HG03521 (cell line): ENCODE data around the gene SLCO3A1.

Experiments used
- ATAC-seq: cut with Tn5 transposase; IDR thresholded peaks from one replicate; pipeline ENCODE4 v1.9.1; 2021; ENCODE audit warnings: mild to moderate bottlenecking, moderate library complexity; ENCODE audit not compliant: unreplicated experiment

The SLCO3A1 gene

DNA sequence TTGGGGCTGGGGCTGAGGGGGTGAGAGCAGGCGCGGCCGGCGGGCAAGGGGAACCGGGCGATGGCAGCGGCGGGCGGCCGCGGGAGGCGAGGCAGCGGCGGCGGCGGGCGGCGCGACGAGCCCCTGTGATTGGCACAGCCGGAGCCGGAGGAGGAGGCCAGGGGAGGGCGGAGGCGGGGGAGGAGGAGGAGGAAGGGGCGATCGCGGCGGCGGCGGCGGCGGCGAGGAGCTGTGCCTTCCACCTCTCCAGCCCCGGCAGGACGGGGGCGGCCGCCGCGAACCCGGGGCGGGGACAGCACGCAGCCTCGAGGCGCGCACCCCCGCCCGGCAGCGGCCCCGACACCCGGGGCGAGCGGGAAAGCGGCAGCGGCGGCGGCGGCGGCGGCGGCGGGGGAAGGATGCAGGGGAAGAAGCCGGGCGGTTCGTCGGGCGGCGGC, at the start of gene SLCO3A1:
TSS of gene SLCO3A1 (plus strand) at position 198 of the 437 bp plus-strand sequence.
- peak; percentile 16 for ATAC-seq

DNA sequence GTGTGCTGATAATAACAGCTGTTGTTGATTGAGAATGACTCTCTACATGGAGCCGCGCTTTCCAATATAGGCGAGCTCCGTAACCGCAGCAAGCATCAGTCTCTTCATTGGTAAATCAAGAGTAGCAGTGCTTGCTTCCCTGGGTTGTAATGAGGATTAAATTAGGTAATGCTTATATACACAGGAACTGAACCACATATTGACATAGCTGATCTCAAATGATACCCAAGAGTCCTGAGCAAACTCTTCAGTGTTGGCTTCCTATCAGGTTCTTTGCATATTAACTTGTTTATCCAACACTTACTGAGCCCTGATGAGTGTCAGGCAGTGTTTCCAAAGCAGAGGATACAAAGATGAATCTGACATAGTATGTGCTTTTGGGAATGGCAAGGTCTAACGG, 46.4 kb upstream of the SLCO3A1 start:
- ATAC-seq = no peak

DNA sequence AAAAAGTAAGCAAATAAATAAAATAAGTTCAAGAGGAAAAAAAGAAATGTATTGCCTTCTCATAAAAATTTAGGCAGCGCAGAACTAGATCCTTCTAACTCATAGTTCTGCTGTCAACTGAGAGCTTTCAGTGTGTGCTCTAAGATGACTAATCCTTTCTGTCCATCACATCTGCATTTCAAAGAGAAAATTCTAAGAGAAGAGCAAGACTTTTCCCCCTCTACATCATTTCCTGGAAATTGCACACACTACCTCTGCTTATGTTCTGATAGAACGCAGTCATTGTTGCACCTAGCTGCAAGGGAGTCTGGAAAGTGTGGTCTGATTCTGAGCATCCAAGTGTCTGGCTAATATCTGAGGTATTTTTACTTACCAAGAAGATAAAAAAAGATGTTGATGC, 39.6 kb upstream of the SLCO3A1 start:
- ATAC-seq = no peak

DNA sequence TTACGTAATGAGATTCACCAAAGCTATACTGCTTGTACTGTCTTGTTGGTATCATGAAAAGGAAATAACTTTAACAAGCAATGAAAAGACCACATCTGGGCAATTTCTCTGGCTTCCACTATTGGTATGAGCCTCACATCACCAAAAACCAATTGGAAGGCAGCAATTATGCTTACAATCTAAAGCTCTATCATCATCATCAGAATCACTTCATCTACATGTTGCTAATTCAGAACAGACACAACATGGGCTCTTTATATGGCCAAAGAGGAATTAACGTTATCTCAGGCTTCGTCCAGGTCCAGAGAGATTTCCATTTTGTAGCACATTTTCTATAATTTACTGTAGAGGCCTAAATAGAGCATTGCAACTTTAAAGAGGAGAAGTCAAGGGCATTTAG, 36.6 kb upstream of the SLCO3A1 start:
- no peak for ATAC-seq

DNA sequence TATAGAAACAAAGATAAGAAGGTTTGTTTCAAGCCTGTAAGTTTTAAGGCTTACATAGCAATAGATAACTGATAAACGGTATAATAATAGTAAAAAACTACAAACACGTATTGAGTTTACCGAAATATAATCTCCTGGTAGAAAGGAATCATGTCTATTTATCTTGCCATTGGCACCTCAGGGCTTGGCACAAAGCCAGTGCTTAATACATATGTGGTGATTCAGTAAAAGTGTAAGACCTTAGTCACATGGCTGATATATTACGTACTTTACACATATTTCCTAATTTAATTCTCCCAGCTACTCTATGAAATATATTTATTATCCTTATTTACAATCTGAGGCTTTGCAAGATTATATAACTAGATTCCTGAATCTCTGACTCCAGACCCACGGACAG, 32.0 kb upstream of the SLCO3A1 start:
- no peak for ATAC-seq

DNA sequence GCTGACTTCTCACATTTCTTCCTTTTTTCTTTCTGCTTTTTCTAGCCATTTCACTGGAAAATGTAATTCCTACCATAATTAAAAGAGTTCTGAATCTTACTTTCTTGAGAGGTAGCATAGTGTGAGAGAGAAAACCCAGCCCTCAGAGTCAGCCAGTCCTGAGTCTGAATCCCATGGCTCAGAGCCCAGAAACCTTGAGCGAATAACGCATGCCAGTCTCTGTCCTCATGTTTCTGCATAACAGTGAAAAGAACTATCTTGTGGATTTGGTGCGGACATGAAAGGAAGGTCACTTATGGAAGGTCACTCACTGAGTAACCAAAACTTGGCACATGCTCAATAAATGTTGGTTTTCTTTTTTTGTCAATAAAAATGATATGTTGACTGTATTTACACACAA, 29.3 kb upstream of the SLCO3A1 start:
- ATAC-seq = no peak

DNA sequence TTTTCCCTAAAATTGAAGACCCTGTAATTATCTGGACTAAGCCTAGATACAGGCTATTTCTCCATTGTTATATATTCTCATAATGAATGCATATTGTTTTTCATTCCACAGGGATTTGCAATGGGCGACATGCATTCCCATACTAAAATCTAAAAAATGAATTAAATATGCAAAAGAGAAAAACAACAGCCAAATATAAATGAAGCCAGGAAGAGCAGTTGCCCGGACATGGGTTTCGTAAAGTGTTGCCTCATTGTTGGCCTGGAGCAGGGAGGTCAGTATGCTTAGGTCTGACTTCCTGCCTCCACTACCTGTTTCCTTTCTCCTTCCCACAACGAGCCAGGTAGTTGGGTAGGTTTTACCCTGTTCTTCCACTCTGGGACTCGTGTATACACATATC, 27.1 kb upstream of the SLCO3A1 start:
- no peak for ATAC-seq

DNA sequence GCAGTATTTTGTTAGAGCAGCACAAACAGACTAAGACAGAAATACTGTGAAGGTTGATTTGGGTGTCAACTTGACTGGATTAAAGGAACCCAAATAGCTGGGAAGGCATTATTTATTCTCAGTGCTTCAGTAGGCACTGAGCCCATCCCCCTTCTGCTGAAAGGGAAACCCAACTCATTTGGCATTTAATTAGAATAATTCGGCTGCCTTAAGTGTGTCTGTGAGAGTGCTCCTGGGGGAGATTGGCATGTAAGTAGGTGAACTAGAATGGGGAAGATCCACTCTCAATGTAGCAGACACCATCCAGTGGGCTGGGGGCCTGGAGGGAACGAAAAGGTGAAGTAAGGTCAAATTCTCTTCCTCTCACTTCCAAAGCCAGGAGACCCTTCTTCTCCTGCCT, 20.5 kb upstream of the SLCO3A1 start:
- no peak for ATAC-seq

DNA sequence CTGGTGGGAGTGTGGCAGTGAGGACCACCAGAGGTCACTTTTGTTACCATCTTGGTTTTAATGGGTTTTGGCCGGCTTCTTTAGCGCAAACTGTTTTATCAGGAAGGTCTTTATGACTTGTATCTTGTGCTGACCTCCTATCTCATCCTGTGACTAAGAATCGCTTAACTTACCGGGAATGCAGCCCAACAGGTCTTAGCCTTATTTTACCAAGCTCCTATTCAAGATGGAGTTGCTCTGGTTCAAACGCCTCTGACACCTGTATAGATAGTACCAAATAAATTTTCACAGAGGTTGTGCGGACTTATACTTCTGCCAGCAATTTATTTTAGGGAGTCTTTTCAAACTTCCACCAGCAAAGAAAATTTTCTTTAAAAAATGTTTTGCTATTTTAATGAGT, 13.6 kb upstream of the SLCO3A1 start:
- ATAC-seq = no peak

DNA sequence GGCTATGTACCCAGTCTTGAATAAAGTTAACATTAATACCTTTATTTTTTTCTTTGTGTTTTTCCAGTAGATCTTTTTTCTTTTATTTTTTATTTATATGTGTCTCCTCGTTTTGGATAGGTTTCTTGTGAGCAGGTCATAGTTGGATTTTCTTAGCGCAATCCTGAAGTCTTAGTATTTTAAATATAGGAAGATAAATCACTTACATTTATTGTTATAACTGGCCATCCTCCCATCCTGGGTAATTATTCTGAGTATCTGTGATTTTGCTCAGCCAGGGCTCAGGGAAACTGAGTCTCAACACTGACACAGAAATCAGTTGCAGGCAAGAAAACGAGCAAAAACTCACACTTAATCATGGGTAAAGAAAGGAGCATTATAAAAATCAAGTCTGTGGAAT, 11.6 kb upstream of the SLCO3A1 start:
- no peak for ATAC-seq

DNA sequence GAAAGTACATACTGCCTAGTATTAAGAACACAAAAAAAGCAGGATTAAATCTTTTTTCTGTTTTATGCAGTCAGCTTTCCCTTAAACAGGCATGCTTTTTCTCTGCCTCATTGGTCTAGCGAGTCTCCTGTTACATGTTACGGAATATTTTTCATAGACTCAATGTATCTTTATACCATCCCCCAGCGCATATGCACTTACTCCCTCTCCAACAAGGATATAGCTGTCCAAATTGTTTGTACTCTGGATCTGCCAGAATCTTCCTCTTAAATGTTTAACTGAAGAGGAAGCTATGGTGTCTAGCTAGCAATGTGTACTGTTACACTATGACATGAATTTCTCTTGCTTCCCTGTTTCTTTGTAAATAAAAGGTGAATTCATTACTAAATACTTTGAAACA, 9.2 kb upstream of the SLCO3A1 start:
- no peak for ATAC-seq

DNA sequence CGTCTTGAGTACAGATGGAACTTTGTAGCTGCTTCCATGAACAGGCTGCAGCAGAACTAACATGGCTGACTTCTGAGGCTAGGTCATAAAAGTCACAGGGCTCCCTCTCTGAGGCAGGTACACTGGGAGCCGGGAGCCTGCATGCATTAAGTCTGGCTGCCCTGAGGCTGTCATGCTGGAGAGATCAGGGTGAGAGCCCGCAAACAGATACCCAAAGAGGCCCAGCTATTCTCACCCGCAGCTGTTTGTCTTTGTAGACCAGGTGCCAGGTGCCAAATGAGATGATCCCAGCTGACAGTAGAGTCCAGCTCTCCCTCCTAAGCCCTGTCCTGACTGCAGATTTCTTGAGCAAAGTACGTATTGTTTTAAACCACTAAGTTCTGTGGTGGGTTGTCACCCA, 8.6 kb upstream of the SLCO3A1 start:
- ATAC-seq = no peak

DNA sequence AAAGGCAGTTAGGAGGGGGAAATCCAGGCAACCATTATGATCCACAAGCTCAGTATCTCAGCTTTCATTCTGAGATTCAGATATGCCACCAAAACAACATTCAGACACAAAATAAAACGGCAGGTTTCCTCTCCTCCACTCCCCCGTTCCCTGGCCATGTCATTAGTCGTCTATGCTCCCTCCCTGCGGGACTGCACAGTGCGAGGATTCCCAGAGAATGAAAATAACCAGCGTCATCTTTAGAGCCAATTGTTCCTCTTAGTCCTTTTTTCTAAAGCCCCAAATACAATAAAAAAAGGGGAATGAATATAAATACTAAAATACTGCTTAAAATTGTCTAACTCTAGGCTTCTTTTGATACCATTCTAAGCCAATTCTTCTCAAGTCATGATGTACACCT, 7.8 kb upstream of the SLCO3A1 start:
- no peak for ATAC-seq

DNA sequence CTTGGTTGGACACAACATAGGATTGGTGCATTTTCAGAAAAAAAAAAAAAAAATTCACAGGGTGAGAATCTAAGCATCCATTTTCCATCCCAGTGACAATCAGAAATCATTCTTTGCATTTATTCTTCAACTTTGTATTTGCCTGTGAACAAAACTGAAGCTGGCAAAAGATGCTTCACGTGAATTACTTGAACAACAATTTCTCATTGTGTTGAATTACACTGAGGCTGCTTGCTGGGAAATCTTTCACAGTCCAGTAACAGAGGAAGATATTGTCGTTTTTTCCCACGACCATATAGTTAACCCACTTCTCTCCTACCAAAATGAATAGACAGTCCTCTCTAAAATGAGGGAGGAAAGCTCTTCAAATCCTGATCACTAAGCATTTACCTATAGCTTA, 4.3 kb upstream of the SLCO3A1 start:
- no peak for ATAC-seq

DNA sequence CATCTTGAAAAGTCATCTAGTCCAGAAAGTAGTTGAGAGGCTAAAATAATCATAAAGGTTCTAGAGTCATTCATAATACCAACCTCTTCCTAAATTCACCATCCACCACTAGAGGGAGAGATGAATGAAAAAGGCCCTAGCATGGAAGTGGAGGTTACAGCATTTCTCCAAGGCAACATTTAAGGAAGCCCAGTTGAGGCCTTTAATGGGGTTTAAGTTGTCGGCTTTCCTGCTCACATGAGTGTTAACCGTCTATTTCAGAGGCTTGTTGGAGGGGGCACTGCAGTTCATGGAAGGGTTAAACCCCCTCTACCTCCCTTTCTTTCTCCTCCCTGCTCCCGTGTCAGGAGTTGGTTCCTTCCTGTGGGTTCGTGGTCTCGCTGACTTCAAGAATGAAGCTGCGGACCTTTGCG, 3.8 kb upstream of the SLCO3A1 start:
- ATAC-seq = no peak

DNA sequence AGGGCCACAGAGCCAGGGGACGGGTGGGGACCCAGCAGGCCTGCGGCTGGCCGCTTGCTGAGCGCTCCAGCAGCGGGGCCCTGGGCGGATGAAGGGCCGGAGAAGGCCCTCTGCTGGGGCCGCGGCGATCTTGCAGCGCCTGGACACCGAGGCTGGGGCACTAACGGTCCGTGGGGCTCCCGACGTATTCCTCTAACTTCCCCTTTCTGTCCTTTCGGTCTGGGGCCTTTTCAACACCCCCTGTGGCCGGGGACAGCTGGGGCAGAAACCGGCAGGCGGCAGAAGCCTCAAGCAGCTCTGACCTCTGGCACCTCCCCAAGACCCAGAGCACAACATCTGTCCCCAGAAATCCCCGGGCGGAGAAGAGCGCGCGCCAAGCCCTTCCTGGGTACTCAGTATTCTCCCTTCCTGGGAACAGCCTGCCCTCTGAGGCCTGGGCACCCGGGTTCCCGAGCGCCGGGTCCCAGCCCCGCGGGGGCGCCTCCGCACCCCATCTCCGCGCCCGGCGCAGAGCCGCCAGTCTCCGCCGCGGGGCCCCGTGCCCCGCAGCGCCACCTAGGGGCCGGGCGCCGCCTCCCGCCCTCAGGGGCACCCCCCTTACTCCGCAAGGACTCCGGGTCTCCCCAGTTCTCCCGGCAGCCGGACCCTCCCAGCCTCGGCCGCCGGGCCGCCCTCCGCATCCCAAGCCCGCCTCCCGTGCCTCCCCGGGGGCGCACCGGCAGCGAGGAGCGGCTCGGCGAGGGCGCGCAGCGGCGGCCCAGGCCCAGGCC, 582 bp upstream of the SLCO3A1 start:
- peak; percentile 46 for ATAC-seq

DNA sequence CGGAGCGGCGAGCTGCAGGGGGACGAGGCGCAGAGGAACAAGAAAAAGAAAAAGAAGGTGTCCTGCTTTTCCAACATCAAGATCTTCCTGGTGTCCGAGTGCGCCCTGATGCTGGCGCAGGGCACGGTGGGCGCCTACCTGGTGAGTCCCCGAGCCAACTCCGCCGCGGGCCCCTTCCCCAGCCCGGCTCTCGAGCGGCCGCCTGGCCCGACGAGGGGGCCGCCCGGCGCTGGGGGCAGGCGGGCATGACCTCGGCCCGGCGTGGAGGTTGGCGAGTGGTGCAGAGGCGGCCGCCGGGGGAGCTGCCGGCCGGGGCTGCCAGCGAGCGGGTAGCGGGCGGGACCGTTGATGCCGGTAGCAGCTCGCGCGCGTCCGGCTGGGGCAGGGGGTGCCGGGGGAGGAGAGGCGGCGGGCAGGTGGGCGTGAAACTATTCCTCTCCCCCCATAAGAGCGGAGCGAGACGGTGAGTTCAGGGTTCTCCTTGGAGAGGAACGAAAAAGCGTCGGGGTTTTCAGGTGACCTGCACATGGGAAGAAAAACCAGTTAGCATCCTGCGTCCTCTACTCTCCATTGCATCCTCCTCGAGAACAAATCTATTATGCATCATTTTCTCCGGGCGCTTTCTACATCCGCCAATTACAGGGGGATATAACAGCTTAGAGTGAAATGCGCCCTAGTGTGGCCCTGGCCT, 585 bp downstream of the SLCO3A1 start:
- no peak for ATAC-seq

DNA sequence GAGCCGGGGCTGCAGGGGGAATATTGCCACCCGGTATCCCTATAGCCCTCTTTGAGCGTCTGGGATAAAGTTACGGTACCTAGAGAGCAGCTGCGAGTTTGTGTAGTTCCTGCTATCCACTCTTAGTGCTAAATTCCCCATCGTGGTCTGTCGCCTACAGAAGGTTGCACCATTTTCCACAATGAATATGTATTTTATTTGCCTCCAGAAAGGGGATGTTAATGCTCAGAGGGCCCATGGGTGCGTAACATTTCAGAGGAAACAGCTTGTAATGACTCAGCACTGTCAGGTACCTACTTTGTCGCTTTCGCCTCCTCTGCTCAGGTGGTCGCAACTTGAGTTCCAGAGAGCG, 1.1 kb downstream of the SLCO3A1 start:
- no peak for ATAC-seq

DNA sequence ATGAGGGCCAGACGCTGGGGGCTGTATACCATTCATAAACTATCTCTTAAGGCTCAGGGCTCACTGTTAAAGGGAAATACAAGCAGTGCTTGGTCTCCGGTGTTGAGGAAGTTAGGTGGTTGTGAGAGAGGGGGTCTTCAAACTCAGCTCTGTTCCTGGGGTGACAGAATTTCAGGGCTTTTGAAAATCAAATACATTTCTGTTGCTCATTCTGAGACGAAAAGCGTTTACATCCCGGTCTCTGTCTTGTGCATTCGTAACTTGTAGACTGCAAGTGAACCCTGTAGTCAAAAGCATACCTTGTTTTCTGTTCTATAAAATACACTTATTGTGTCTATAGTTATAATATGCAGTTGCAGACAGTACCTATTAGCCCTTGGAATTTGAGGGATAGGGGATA, 1.7 kb downstream of the SLCO3A1 start:
- no peak for ATAC-seq

DNA sequence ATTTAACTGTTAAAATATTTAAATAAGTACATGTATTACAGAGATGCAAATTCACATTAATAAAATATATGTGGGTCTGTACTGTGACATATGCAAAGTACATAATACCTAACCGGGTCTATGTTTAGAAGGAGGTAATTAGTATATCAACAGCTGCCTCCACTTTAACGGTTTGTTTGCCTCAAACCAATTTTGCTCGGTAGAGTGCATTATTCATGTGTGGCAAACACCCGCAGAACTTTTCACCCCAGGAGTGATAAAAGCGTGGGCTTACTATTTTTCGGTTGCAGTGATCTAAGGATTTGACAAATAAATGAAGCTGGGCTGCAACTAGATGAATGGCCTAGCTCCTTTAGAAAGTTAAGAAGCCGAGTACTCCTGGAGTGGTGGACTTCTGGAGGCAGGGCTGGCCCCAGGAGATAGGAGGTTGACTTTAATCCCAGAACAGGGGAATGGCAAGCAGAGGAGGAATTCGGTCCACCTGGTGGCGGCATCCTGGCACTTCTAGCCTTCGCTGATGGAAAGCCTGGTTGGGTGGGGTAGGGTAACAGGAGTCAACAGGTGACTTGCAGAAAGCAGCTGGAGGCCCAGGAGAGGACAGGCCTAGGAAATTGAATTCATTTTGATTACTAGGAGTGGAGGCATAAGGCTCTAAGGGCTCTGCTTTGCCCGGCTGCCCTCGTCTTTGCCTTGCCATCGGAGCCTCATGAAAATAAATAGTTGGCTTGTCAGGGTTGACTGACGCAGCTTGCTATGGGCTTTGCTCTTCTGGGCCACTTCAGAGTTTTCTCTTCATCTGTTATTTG, 2.4 kb downstream of the SLCO3A1 start:
- no peak for ATAC-seq

DNA sequence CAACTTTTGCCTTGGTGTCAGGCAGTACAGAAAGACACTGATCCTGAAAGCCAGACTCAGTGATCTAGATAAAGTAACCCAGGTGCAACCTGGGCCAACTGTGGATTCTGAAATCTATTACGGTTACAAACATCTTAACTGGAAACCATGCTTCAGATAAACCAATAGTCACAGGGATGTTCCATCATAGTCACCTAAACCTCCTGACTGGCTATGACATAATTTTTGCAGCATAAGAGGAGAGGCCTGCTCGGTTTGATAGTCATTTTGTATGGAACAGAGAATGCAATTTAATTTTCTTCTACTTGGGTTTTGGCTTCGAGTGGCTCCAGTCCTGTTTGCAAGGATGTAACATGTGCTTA, 3.7 kb downstream of the SLCO3A1 start:
- ATAC-seq = no peak

DNA sequence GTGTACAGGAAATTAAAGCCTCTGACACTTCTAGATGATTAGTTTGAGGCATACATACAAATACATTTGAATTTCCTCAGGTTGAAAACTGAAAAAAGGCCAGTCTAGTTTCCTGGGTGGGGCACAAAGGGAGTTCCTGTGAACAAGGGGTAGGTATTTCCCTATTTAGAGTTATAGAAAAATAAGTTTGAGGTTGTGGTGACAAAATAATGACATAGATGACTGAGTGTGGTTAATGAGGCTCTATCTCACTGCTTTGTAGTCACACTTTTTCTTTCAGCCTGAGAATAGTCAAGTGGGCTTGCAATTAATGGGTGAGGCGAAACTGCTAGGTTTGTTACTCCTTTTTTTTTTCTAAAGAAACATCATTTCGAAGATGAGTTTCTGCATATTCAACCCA, 4.3 kb downstream of the SLCO3A1 start:
- ATAC-seq = peak; percentile 46
